ENCODE measurements around the gene NLK. TPM values are rescaled to one million over a fixed set of nuclear protein-coding genes. Genes with fewer than 3 reads are reported as not detected.

NLK gene
- total and polyA plus RNA-seq, 2 of the 13 experiments (the other 11 are each of a cell fraction or from before 2014, with no cell fraction given), result 13.4 to 14.6 TPM

DNA sequence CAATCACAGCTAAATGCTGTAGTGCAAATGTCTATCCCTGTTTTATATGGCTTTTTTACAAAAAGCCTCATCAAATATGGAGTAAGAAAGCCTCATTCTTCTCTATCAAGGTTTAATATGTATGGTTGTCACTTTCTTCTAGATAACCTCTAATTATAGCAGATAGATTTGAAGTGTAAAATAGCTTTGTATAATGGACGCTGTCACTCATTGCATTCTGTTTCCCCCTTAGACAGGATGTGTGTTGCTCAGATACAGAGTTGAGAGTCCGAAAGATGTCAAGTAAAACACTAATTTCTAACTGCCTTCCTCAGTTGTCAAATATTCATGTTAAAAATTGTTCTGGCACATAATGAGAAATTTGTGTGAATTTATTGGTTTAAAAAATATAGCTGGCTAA is 88.0 kb downstream of the NLK start:
- intact Hi-C loops (cut with micrococcal nuclease; ENCODE audit: unreplicated experiment) (no loop called here), in situ Hi-C loops (cut with HindIII; ENCODE audit: extremely low pct_ligation_motif_present, low pct_unique_long_range_greater_than_20kb) (loop anchor here (25.0 kb wide), 1 partner anchor 93 kb away; the partner anchor contains the start of gene NLK)
- 97% methylated on average over 2 of the region's 2 CpGs for WGBS (ENCODE audit: low lambda C conversion rate)
- Histone ChIP-seq H3K9ac (ENCODE audit: insufficient read depth, low read depth, low read length) (no peak overlapping the region), H3K79me2 (ENCODE audit: insufficient read depth, low read length) (no peaks in the 10 kb centered on the region), H3K36me3 (replicated peaks in 1 of 2; ENCODE audit: control insufficient read depth in 1 of 2, insufficient read depth in 2 of 2, low read length in 2 of 2) (peaks cover 0 to 6% of the 10 kb centered on the region in 2 experiments; a peak in 2 of 5 replicates), H3K4me1 (ENCODE audit: insufficient read depth, low read length) (peaks cover 9% of the 10 kb centered on the region), H3K4me3 (replicated peaks in 1 of 3; ENCODE audit: insufficient read depth in 1 of 3, low read depth in 2 of 3, low read length in 3 of 3) (no peak overlapping the region), H2AFZ (ENCODE audit: low read length) (no peak overlapping the region), H3K27me3 (ENCODE audit: control insufficient read depth in 1 of 2, insufficient read depth in 2 of 2, low read length in 2 of 2) (no peaks in the 10 kb centered on the region; a peak in 1 of 5 replicates), H3K9me3 (ENCODE audit: low read length) (no peaks in the 10 kb centered on the region), H3K4me2 (ENCODE audit: low read depth, low read length) (no peak overlapping the region), H3K27ac (ENCODE audit: extremely low read length, insufficient read depth, low read length) (no peak overlapping the region), H4K20me1 (ENCODE audit: insufficient read depth, low read length) (no peaks in the 10 kb centered on the region)
- CTCF ChIA-PET (ENCODE audit: low intra/inter-chr PET ratio, low total read pairs), result no interaction called here
- POLR2A ChIA-PET, result no interaction called here
- ATAC-seq, result no peak
- no peak for DNase-seq (ENCODE audit: low spot score)
- TF ChIP-seq, protein P1, sequence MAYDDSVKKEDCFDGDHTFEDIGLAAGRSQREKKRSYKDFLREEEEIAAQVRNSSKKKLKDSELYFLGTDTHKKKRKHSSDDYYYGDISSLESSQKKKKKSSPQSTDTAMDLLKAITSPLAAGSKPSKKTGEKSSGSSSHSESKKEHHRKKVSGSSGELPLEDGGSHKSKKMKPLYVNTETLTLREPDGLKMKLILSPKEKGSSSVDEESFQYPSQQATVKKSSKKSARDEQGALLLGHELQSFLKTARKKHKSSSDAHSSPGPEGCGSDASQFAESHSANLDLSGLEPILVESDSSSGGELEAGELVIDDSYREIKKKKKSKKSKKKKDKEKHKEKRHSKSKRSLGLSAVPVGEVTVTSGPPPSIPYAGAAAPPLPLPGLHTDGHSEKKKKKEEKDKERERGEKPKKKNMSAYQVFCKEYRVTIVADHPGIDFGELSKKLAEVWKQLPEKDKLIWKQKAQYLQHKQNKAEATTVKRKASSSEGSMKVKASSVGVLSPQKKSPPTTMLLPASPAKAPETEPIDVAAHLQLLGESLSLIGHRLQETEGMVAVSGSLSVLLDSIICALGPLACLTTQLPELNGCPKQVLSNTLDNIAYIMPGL (CRISPR knock-in tag; IDR thresholded peaks at IDR 0.05; ENCODE audit: borderline replicate concordance in 1 of 2, low read depth in 1 of 2), result no peak
- TF ChIP-seq CCAR2 (optimal IDR thresholded peaks at IDR 0.05; ENCODE audit: low read depth, low read length) (no peak), ZBTB49 (CRISPR knock-in tag; IDR thresholded peaks at IDR 0.05; ENCODE audit: borderline replicate concordance) (no peak), ZNF143 (CRISPR knock-in tag; IDR thresholded peaks at IDR 0.05) (no peak), KDM1A (CRISPR knock-in tag; IDR thresholded peaks at IDR 0.05) (no peak), ZFP37 (CRISPR knock-in tag; IDR thresholded peaks at IDR 0.05; ENCODE audit: borderline replicate concordance) (no peak), ZFYVE20 (CRISPR knock-in tag; IDR thresholded peaks at IDR 0.05; ENCODE audit: borderline replicate concordance, low read depth) (no peak), ZNF879 (CRISPR knock-in tag; IDR thresholded peaks at IDR 0.05) (no peak), AKAP8 (CRISPR knock-in tag; IDR thresholded peaks at IDR 0.05) (no peak), ZNF570 (CRISPR knock-in tag; IDR thresholded peaks at IDR 0.05; ENCODE audit: borderline replicate concordance) (no peak)
- TF ChIP-seq, protein P2, sequence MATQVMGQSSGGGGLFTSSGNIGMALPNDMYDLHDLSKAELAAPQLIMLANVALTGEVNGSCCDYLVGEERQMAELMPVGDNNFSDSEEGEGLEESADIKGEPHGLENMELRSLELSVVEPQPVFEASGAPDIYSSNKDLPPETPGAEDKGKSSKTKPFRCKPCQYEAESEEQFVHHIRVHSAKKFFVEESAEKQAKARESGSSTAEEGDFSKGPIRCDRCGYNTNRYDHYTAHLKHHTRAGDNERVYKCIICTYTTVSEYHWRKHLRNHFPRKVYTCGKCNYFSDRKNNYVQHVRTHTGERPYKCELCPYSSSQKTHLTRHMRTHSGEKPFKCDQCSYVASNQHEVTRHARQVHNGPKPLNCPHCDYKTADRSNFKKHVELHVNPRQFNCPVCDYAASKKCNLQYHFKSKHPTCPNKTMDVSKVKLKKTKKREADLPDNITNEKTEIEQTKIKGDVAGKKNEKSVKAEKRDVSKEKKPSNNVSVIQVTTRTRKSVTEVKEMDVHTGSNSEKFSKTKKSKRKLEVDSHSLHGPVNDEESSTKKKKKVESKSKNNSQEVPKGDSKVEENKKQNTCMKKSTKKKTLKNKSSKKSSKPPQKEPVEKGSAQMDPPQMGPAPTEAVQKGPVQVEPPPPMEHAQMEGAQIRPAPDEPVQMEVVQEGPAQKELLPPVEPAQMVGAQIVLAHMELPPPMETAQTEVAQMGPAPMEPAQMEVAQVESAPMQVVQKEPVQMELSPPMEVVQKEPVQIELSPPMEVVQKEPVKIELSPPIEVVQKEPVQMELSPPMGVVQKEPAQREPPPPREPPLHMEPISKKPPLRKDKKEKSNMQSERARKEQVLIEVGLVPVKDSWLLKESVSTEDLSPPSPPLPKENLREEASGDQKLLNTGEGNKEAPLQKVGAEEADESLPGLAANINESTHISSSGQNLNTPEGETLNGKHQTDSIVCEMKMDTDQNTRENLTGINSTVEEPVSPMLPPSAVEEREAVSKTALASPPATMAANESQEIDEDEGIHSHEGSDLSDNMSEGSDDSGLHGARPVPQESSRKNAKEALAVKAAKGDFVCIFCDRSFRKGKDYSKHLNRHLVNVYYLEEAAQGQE (IDR thresholded peaks at IDR 0.05; ENCODE audit: borderline replicate concordance in 1 of 2, low read depth in 1 of 2, low read length in 2 of 2), result no peak
- FAIRE-seq, result no peak
- BruUV-seq (replicated peaks), result no TSS peak
